Sciatic nerve (tissue), 2 donors: ENCODE data around the gene CEP44. TPM values are rescaled to one million over a fixed set of nuclear protein-coding genes. Genes with fewer than 3 reads are reported as not detected.
"Not testable (repeated sequence)": the region's sequence is repeated elsewhere in the genome, so short reads cannot be mapped to it uniquely, and the experiment has no call there.

Experiments used
- ATAC-seq: fragments of 200-7000 bp; cut with Tn5 transposase; one replicate; pipeline ENCODE4 v1.9.1; 2020; ENCODE audit warnings: mild to moderate bottlenecking, moderate library complexity
- DNase-seq: peaks from one replicate; pipeline ENCODE4 v3.0.0-alpha.2; 2020; ENCODE audit warnings: low spot score
- intact Hi-C: fragments of 100-400 bp; cut with DNase I; formaldehyde crosslinking; loops from one replicate; pipeline ENCODE4 v1.14.2; 2022
- total RNA-seq: library from RNA; stranded (reverse); fragmentation: NEBNext Ultra II Directional; extraction: Animal tissue kit (Norgen Biotek cat#: 25700); gene quantifications from one replicate; pipeline ENCODE4 v1.2.1, GENCODE V29; 2021
- donor health status: DM: no; HTN: no; CAD: no.
- donor health status: DM: no; HTN: no; CAD: no.

CEP44 gene
- total RNA-seq, 1 donor from 2014 or later = 21.0 TPM

DNA sequence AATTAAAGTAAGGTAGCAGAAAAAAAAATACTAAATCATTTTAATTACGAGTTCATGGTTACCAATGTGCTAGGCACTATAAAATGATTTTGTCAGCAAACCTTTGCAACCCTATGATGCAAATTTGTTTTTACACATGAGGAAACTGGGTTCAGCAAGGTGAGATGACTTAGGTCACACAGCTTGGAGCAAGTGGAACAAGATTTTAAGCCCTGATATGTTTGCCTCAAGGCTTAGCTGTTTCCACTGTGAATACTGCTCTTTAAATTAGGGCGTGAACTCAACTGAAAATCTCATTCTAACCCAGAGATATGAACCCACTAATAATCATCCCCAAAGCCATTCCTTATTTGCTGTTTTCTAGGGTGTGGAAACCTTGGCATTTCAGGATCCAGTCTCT is 86.3 kb downstream of the CEP44 start:
- ATAC-seq = no peak
- intact Hi-C loops = no loop called here

DNA sequence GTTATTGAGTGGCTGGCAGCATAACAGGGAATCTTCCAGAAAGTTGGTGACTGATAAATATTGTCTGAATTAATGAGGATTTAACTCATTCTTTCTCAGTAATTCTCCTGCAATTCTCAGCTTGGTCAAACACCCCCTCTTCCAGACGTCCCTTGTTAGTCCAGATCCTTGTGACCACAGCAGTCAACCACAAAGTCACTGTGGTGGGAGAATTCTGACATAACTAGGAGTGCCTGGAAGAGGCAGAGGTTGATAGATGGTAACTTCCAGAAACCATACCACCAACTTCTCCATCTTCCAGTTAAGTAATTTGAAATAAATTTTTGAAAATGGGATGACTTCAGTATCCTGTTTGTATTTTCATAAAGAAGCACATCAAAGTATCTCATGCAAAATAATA is 90.1 kb downstream of the CEP44 start:
- intact Hi-C loops = no loop called here
- DNase-seq (no peak), ATAC-seq (no peak)

More for the DNA sequence above, 86.3 kb downstream of the CEP44 start:
- DNase-seq = no peak

- DNase-seq (no peak), ATAC-seq (no peak)
- intact Hi-C loops = no loop called here
These were observed 91.7 kb downstream of the CEP44 start for GRCh38 chr4:174375422-174375821.

GRCh38 chr4:174377613-174378012 is 93.9 kb downstream of the CEP44 start:
- DNase-seq (no peak), ATAC-seq (no peak)
- intact Hi-C loops = no loop called here

- DNase-seq = no peak
- intact Hi-C loops = no loop called here
- no peak for ATAC-seq
These were observed 95.2 kb downstream of the CEP44 start for GRCh38 chr4:174378951-174379350.

- intact Hi-C loops, ATAC-seq, DNase-seq: not testable (repeated sequence)
These were observed 96.5 kb downstream of the CEP44 start for GRCh38 chr4:174380206-174380605.

DNA sequence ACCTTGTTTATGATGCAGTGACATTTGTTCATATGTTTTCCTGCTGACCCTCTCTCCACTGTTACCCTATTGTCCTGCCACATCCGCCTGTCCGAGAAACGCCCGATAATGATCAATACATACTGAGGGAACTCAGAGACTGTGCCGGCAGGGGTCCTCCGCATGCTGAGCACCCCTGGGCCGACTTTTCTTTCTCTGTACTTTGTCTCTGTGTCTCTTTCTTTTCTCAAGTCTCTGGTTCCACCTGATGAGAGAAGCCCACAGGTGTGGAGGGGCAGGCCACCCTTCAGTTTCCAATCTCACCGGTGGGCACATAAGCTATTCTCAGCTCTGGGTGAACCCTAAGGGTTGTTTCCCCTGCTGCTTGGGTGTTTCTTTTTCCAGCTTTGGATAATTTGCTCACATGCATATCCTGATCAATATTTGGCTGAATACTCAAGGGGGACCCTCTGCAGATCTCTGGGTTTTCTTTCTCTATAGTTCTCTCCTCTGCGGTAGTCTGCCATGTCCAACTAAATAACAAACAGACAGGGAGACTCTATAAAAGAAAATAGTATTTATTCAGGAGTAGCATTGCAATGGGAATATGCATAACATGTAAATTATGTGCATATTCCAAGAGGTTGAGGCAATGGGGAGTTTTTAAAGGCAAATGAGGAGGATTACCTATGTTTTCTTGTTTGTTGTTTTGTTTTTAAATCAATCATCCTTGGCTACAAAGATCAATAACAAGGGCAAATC is 97.2 kb downstream of the CEP44 start:
- intact Hi-C loops = no loop called here
- ATAC-seq (no peak), DNase-seq (no peak)

DNA sequence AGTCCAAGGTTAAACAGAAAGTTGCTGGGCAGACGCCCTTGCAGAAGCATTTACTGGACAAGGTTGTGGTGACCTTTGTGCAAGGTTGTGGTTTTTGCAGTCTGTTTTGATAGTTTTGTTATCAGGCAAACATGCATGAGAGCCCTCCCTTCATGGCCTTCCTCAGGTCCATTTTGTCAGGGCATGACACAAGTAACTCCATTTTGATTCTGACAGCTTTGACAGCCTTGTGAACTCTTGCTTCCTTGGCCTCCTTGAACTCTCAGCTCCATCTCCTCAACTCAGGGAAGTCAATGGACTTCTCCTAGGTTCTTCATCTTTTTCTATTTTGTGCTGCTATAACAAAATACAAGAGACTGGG is 97.7 kb downstream of the CEP44 start:
- intact Hi-C loops = no loop called here
- no peak for DNase-seq
- no peak for ATAC-seq

Other genes with a start within 250 kb of the CEP44 start
- gene FBXO8, start 244 bp upstream of the CEP44 start, total RNA-seq = 31.7 TPM
- gene HPGD, start 238.6 kb downstream of the CEP44 start, total RNA-seq = 2.9 TPM